HL-60 (cell line): ENCODE results near the gene SMIM1.

Source experiments
- POLR2AphosphoS5 ChIP-seq: IDR thresholded peaks from 2 replicates; pipeline ENCODE4 v1.6.1; 2012; ENCODE audit warnings: low read depth
- TF ChIP-seq, protein P1 (sequence below): IDR thresholded peaks from one replicate; pipeline ENCODE4 v1.5.1; 2011; ENCODE audit warnings: low read length, control low read depth, inconsistent platforms; ENCODE audit not compliant: insufficient read depth
- TF ChIP-seq, protein P2 (sequence below): IDR thresholded peaks from 2 replicates; pipeline ENCODE4 v1.6.1; 2012; ENCODE audit warnings: low read depth; ENCODE audit not compliant: insufficient replicate concordance

DNA sequence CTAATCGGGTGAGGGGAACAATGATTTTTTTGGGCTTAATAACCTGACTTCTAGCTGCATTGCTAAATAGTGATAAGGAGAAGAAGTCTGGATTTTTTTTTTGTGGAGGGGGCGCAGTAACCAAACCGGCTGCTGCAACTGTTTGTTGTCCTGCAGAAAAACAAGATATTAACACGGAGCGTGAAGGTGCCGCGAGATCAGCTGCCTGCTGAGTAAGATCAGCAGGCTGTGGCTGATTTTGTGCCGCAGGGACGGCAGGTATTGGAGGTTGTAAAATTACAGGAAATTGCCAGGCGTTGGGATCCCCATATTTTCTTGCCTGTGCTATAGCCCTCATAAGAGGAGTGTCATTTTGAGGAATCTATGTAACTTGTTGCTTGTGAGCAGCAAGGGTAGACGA lies 32.5 kb downstream of the SMIM1 start:
- TF ChIP-seq, protein P1, sequence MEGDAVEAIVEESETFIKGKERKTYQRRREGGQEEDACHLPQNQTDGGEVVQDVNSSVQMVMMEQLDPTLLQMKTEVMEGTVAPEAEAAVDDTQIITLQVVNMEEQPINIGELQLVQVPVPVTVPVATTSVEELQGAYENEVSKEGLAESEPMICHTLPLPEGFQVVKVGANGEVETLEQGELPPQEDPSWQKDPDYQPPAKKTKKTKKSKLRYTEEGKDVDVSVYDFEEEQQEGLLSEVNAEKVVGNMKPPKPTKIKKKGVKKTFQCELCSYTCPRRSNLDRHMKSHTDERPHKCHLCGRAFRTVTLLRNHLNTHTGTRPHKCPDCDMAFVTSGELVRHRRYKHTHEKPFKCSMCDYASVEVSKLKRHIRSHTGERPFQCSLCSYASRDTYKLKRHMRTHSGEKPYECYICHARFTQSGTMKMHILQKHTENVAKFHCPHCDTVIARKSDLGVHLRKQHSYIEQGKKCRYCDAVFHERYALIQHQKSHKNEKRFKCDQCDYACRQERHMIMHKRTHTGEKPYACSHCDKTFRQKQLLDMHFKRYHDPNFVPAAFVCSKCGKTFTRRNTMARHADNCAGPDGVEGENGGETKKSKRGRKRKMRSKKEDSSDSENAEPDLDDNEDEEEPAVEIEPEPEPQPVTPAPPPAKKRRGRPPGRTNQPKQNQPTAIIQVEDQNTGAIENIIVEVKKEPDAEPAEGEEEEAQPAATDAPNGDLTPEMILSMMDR, result no peak
- TF ChIP-seq POLR2AphosphoS5, result no peak
- TF ChIP-seq, protein P2, sequence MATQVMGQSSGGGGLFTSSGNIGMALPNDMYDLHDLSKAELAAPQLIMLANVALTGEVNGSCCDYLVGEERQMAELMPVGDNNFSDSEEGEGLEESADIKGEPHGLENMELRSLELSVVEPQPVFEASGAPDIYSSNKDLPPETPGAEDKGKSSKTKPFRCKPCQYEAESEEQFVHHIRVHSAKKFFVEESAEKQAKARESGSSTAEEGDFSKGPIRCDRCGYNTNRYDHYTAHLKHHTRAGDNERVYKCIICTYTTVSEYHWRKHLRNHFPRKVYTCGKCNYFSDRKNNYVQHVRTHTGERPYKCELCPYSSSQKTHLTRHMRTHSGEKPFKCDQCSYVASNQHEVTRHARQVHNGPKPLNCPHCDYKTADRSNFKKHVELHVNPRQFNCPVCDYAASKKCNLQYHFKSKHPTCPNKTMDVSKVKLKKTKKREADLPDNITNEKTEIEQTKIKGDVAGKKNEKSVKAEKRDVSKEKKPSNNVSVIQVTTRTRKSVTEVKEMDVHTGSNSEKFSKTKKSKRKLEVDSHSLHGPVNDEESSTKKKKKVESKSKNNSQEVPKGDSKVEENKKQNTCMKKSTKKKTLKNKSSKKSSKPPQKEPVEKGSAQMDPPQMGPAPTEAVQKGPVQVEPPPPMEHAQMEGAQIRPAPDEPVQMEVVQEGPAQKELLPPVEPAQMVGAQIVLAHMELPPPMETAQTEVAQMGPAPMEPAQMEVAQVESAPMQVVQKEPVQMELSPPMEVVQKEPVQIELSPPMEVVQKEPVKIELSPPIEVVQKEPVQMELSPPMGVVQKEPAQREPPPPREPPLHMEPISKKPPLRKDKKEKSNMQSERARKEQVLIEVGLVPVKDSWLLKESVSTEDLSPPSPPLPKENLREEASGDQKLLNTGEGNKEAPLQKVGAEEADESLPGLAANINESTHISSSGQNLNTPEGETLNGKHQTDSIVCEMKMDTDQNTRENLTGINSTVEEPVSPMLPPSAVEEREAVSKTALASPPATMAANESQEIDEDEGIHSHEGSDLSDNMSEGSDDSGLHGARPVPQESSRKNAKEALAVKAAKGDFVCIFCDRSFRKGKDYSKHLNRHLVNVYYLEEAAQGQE, result no peak
